ENCODE measurements around the gene DAAM1.

DAAM1 gene

GRCh38 chr14:59362513-59362912 lies 174.0 kb downstream of the DAAM1 start:
- Histone ChIP-seq H3K27ac (no peak overlapping the region), H3K36me3 (no peaks in the 10 kb centered on the region), H3K4me1 (ENCODE audit: control insufficient read depth in 1 of 2, insufficient read depth in 1 of 2, low read depth in 1 of 2, low read length in 1 of 2) (peaks cover 3 to 7% of the 10 kb centered on the region in 2 experiments), H3K9me3 (no peaks in the 10 kb centered on the region), H3K4me3 (ENCODE audit: low read depth in 1 of 2, low read length in 1 of 2) (no peak overlapping the region), H3K27me3 (no peaks in the 10 kb centered on the region)
- TF ChIP-seq CTCF (IDR thresholded peaks at IDR 0.05): no peak

- Histone ChIP-seq H3K27me3 (no peaks in the 10 kb centered on the region), H3K27ac (no peak overlapping the region), H3K4me3 (ENCODE audit: low read depth in 1 of 2, low read length in 1 of 2) (no peak overlapping the region), H3K9me3 (no peaks in the 10 kb centered on the region), H3K4me1 (ENCODE audit: control insufficient read depth in 1 of 2, insufficient read depth in 1 of 2, low read depth in 1 of 2, low read length in 1 of 2) (peaks cover 3 to 7% of the 10 kb centered on the region in 2 experiments), H3K36me3 (no peaks in the 10 kb centered on the region)
- no peak for TF ChIP-seq CTCF (IDR thresholded peaks at IDR 0.05)
Measured at GRCh38 chr14:59363531-59364226, 175.2 kb downstream of the DAAM1 start.

GRCh38 chr14:59370158-59370742 lies 181.8 kb downstream of the DAAM1 start:
- Histone ChIP-seq H3K27me3 (no peaks in the 10 kb centered on the region), H3K4me3 (ENCODE audit: low read depth in 1 of 2, low read length in 1 of 2) (no peak overlapping the region), H3K4me1 (ENCODE audit: control insufficient read depth in 1 of 2, insufficient read depth in 1 of 2, low read depth in 1 of 2, low read length in 1 of 2) (no peaks in the 10 kb centered on the region), H3K27ac (no peak overlapping the region), H3K36me3 (no peaks in the 10 kb centered on the region), H3K9me3 (no peaks in the 10 kb centered on the region)
- TF ChIP-seq CTCF (IDR thresholded peaks at IDR 0.05): no peak

GRCh38 chr14:59371771-59372170 lies 183.3 kb downstream of the DAAM1 start:
- no peak for TF ChIP-seq CTCF (IDR thresholded peaks at IDR 0.05)
- no peaks in the 10 kb centered on the region for H3K4me1 ChIP-seq (ENCODE audit: control insufficient read depth in 1 of 2, insufficient read depth in 1 of 2, low read depth in 1 of 2, low read length in 1 of 2)
- no peak overlapping the region for H3K4me3 ChIP-seq (ENCODE audit: low read depth in 1 of 2, low read length in 1 of 2)
- H3K36me3 ChIP-seq: no peaks in the 10 kb centered on the region
- H3K27ac ChIP-seq: no peak overlapping the region
- no peaks in the 10 kb centered on the region for H3K27me3 ChIP-seq
- no peaks in the 10 kb centered on the region for H3K9me3 ChIP-seq

GRCh38 chr14:59374048-59374447 lies 185.6 kb downstream of the DAAM1 start:
- Histone ChIP-seq H3K4me1 (ENCODE audit: control insufficient read depth in 1 of 2, insufficient read depth in 1 of 2, low read depth in 1 of 2, low read length in 1 of 2) (peaks cover 0 to 7% of the 10 kb centered on the region in 2 experiments), H3K9me3 (no peaks in the 10 kb centered on the region), H3K27ac (no peak overlapping the region), H3K4me3 (ENCODE audit: low read depth in 1 of 2, low read length in 1 of 2) (no peak overlapping the region), H3K36me3 (no peaks in the 10 kb centered on the region), H3K27me3 (no peaks in the 10 kb centered on the region)
- no peak for TF ChIP-seq CTCF (IDR thresholded peaks at IDR 0.05)

All from neutrophil (primary cell).